NB4 (cell line): ENCODE measurements around the gene FRMD5.
"Not testable (repeated sequence)": the region's sequence is repeated elsewhere in the genome, so short reads cannot be mapped to it uniquely, and the experiment has no call there.

Source experiments
- DNase-seq: peaks from one replicate; pipeline ENCODE4 v3.0.0; 2010; ENCODE audit warnings: low read depth
- H3K4me3 ChIP-seq: one replicate; pipeline ENCODE4 v1.5.1; 2011; ENCODE audit warnings: mild to moderate bottlenecking, low read depth, low read length, moderate library complexity
- CTCF ChIP-seq: IDR thresholded peaks from one replicate; pipeline ENCODE4 v1.5.1; 2012; ENCODE audit warnings: low read depth, low read length
- MAX ChIP-seq: IDR thresholded peaks from 2 replicates; pipeline ENCODE4 v1.6.1; 2011; ENCODE audit warnings: low read depth, low read length
- MYC ChIP-seq: IDR thresholded peaks from 2 replicates; pipeline ENCODE4 v1.6.1; 2011; ENCODE audit warnings: low read depth, low read length
- POLR2A ChIP-seq: IDR thresholded peaks from 2 replicates; pipeline ENCODE4 v1.6.1; 2011; ENCODE audit warnings: mild to moderate bottlenecking; ENCODE audit not compliant: insufficient read length; ENCODE audit errors: extremely low read depth

The FRMD5 gene

GRCh38 chr15:44195151-44195740, at the start of gene FRMD5:
TSS of gene FRMD5 (minus strand) at chr15:44195271.
- H3K4me3 ChIP-seq, result no peak within 1 kb of the TSS
- TF ChIP-seq MAX, result no peak
- no peak for TF ChIP-seq MYC
- TF ChIP-seq POLR2A, result no peak
- DNase-seq, result no peak

- TF ChIP-seq MYC, result no peak
- TF ChIP-seq POLR2A, result no peak
- TF ChIP-seq CTCF, result no peak
- no peak for TF ChIP-seq MAX
Measured at GRCh38 chr15:44243829-44244228, 48.8 kb upstream of the FRMD5 start.

GRCh38 chr15:44243141-44243540, 48.1 kb upstream of the FRMD5 start:
- no peak for TF ChIP-seq CTCF
- TF ChIP-seq MAX, result no peak
- TF ChIP-seq POLR2A, result no peak
- TF ChIP-seq MYC, result no peak
- H3K4me3 ChIP-seq, result no peak overlapping the region
- DNase-seq, result no peak

More at GRCh38 chr15:44243829-44244228, 48.8 kb upstream of the FRMD5 start:
- no peak for DNase-seq
- no peak overlapping the region for H3K4me3 ChIP-seq

- TF ChIP-seq MYC (no peak), POLR2A (no peak), CTCF (no peak), MAX (no peak)
- no peak for DNase-seq
- H3K4me3 ChIP-seq, result no peak overlapping the region
Measured at GRCh38 chr15:44231842-44232241, 36.8 kb upstream of the FRMD5 start.

GRCh38 chr15:44229301-44229700, 34.2 kb upstream of the FRMD5 start:
- H3K4me3 ChIP-seq, DNase-seq: not testable (repeated sequence)

- H3K4me3 ChIP-seq, result no peak overlapping the region
- DNase-seq, result no peak
- TF ChIP-seq CTCF (no peak), POLR2A (no peak), MYC (no peak), MAX (no peak)
Measured at GRCh38 chr15:44227584-44227983, 32.5 kb upstream of the FRMD5 start.

GRCh38 chr15:44227001-44227400, 31.9 kb upstream of the FRMD5 start:
- DNase-seq, H3K4me3 ChIP-seq: not testable (repeated sequence)
